ENCODE measurements around the gene FNIP2.

Gene FNIP2

DNA sequence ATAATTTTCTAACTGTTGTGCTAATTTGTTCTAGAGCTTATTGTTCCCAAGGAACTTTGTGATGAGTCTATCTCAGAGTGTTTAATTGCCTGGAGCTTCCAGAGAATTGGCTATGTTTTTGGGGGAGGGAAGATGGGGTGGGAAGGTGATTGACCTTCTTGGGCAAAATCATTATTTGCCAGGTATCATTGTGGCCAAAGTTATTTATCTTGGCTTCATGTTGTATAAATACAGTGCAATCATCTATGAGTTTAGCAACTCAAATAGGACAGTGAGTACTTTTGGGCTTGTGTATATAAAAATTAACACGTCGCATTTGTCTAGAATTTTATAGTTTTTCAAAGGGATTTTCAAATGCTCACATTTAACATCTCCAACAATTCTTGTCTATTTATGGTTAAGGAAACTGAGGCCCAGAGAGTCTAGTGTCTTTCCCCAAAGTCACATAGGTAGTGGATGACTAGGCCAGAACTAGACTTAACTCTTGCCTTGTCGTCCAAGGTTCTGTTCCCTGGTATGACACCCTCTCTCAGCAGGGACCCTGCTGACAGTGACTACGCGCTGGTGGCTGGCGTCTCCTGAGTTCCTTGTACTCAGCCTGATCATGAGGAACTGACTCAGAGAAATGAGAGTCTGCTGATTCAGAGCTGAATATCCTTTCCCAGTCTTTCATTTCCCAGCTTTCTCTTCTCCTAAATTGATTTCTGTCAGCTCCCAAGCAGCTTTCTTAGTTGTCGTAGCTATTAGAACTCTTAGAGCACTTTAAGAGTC, 27.7 kb downstream of the FNIP2 start:
- TF ChIP-seq, protein P1, sequence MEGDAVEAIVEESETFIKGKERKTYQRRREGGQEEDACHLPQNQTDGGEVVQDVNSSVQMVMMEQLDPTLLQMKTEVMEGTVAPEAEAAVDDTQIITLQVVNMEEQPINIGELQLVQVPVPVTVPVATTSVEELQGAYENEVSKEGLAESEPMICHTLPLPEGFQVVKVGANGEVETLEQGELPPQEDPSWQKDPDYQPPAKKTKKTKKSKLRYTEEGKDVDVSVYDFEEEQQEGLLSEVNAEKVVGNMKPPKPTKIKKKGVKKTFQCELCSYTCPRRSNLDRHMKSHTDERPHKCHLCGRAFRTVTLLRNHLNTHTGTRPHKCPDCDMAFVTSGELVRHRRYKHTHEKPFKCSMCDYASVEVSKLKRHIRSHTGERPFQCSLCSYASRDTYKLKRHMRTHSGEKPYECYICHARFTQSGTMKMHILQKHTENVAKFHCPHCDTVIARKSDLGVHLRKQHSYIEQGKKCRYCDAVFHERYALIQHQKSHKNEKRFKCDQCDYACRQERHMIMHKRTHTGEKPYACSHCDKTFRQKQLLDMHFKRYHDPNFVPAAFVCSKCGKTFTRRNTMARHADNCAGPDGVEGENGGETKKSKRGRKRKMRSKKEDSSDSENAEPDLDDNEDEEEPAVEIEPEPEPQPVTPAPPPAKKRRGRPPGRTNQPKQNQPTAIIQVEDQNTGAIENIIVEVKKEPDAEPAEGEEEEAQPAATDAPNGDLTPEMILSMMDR (IDR thresholded peaks at IDR 0.05; ENCODE audit: low read depth, low read length) = no peak
- H3K4me3 ChIP-seq (ENCODE audit: low read depth, low read length) = no peak overlapping the region

DNA sequence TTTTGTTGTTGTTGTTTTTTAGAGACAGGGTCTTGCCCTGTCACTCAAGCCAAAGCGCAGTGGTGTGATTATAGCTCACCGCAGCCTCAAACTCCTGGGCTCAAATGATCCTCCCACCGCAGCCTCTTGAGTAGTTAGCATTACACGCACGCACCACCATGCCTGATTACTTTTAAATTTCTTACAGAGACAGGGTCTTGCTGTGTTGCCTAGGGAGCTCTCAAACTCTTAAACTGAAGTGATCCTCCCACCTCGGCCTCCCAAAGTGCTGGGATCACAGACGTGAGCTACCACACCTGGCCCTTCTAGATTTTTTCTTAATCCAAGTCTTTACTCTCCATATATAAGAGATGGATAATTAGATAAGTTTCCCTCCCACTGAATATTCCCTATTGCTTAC, 29.2 kb downstream of the FNIP2 start:
- no peak overlapping the region for H3K4me3 ChIP-seq (ENCODE audit: low read depth, low read length)
- TF ChIP-seq, protein P1 (IDR thresholded peaks at IDR 0.05; ENCODE audit: low read depth, low read length) = no peak

DNA sequence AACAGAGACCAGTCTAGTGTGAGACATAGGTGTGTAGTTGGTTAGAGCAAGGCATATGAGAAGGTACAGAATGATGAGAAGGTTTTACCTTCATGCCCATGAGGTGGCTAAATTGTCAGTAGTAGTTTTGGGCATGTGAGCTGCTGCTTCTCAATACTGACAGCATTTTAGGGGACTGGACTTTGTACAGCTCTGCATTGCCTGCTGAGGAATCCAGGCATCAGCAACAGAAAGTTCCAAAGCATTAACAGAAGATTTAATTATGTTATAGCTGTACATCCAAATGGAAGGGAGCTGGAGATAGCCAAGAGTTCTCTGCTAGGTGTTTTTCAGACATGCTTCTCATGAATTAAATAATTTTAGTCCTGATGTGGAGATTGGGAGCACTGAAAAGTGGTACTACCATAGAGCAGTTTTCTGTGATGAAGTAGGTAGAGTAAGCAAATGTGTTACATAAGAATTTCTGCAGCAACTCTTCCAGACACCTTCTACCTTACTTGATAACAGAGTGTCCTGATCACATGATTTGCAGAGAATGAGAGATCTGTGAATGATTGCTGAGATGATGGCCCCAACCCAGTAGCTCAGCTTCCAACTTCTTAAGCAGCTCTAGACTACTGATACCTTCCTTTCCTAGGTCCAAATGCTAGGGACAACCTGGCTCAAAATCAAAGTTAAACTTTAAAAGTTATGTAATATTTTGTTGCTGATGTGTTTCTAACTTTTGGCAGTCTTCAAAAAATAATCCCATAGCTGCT, 30.4 kb downstream of the FNIP2 start:
- H3K4me3 ChIP-seq (ENCODE audit: low read depth, low read length) = no peak overlapping the region
- TF ChIP-seq, protein P1 (IDR thresholded peaks at IDR 0.05; ENCODE audit: low read depth, low read length) = no peak

DNA sequence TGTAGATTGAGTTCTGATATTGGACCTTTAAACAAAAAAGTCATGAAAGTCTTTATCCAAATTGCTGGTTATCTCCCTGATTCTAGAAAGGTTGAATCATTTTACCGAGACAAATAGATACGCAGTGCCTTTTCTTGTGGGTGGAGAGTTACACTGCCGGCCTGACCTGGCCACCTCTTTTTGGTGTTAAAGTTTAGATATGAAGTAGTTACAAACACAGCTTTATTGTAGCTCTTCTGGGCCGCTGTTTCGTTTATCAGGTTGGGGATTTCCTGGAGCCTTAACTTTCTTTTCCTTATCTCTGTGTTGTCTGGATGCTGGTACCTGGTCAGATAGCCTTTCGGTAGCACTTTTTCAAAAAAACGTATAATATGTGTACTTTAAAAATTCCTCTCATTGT, 31.0 kb downstream of the FNIP2 start:
- H3K4me3 ChIP-seq (ENCODE audit: low read depth, low read length) = no peak overlapping the region
- TF ChIP-seq, protein P1 (IDR thresholded peaks at IDR 0.05; ENCODE audit: low read depth, low read length) = no peak

DNA sequence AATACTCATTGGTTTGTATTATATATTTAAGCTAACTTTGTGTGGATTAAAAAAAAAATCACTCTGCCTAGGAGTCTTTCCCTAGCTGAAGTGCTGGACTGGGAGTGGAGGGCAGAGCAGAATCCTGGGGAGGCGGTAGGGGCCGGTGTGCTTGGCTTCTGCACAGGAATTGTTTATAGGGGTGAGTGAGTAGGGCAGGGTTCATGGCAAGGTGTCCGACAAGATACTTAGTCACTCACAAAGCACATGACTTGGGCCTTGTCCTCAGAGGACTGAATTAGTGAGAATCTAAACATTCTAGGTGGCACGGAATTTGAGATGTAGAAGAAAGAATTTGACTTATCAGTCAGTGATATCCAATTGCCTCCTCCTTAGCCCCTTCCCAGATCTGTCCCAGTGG, 32.2 kb downstream of the FNIP2 start:
- no peak overlapping the region for H3K4me3 ChIP-seq (ENCODE audit: low read depth, low read length)
- TF ChIP-seq, protein P1 (IDR thresholded peaks at IDR 0.05; ENCODE audit: low read depth, low read length) = no peak

DNA sequence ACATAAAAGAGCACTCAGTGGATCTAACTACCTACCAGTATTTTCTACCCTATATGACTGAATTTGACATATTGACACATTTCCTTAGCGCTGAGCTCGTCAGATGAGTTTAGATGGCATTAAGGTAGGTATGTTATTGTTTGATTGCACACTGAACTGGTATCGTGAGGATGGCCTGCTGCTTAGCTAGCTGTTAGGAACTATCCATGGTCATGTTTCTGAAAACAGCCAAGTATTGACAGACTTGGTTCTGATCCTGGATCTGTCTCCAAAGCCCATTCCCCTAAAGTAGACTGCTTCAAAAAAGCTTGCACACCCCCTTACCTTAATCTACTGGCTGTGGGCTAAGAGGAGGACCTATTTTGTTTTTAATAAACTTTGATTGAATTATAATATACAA, 32.9 kb downstream of the FNIP2 start:
- TF ChIP-seq, protein P1 (IDR thresholded peaks at IDR 0.05; ENCODE audit: low read depth, low read length) = no peak
- H3K4me3 ChIP-seq (ENCODE audit: low read depth, low read length) = no peak overlapping the region

DNA sequence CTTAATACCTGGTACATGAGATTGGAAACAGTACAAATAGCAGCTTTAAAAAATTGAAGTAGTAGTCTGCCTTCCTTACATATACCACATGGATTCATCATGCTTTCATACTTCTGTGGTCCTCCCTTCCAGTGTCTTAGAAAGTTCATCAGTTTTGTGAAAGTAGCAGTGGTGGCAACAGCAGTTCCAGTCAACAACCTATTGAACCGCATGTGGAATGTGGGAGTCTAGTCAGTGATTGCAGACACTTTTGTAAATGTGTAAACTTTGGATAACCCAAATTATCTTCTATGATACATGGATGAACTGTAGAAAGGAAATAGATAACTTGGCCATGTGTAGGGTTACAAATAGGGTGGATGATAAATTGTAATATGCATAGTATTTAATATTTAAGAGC, 34.1 kb downstream of the FNIP2 start:
- no peak overlapping the region for H3K4me3 ChIP-seq (ENCODE audit: low read depth, low read length)
- TF ChIP-seq, protein P1 (IDR thresholded peaks at IDR 0.05; ENCODE audit: low read depth, low read length) = no peak
